Measurements from ENCODE around the gene CITED2. TPM values are rescaled to one million over a fixed set of nuclear protein-coding genes. Genes with fewer than 3 reads are reported as not detected.

The CITED2 gene
- total and polyA plus RNA-seq, 9 donors: 164 to 350 (median 253) TPM

DNA sequence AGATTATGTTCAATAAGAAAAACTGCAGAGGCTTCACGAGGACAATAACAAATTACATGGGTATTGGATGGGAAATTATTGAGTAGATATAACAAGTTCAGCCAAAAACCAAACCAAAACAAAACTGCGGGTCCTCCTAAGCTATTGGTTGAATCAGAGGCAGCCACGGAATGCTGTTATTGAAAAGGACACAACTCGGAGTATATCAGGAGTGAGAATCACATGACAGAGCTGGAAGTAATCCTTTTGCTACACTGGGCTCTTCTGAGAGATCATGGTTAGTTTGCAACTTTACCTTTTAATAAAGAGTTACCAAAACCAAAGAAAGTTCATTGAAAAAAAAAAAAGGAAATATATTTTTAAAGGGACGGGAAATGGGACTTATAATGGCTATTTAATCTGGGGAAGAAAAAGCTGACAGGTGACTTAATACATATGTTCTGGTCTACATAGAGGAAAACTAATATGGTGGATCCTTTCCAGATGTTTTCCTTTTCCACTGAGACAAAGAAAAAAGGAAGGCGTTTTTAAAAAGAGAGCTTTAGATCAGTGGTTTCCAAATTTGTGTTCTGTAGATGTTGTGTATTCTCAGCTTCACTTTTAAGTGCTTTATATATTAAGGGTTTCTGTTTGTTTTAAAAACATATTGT lies 6.9 kb upstream of the CITED2 start:
- Histone ChIP-seq H3K4me3 (no peak overlapping the region), H3K27me3 (peaks cover 2% of the 10 kb centered on the region), H3K27ac (peak overlapping the region in 1 of 2 donors; percentile 3), H3K4me1 (ENCODE audit: insufficient read depth) (peaks cover 6% of the 10 kb centered on the region), H3K36me3 (no peaks in the 10 kb centered on the region), H3K9me3 (no peaks in the 10 kb centered on the region)
- WGBS, 3 donors: 14 to 23% (median 18%) methylated on average over 6 of the region's 6 CpGs
- TF ChIP-seq, protein P1, sequence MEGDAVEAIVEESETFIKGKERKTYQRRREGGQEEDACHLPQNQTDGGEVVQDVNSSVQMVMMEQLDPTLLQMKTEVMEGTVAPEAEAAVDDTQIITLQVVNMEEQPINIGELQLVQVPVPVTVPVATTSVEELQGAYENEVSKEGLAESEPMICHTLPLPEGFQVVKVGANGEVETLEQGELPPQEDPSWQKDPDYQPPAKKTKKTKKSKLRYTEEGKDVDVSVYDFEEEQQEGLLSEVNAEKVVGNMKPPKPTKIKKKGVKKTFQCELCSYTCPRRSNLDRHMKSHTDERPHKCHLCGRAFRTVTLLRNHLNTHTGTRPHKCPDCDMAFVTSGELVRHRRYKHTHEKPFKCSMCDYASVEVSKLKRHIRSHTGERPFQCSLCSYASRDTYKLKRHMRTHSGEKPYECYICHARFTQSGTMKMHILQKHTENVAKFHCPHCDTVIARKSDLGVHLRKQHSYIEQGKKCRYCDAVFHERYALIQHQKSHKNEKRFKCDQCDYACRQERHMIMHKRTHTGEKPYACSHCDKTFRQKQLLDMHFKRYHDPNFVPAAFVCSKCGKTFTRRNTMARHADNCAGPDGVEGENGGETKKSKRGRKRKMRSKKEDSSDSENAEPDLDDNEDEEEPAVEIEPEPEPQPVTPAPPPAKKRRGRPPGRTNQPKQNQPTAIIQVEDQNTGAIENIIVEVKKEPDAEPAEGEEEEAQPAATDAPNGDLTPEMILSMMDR (IDR thresholded peaks at IDR 0.05): no peak
- TF ChIP-seq EP300 (IDR thresholded peaks at IDR 0.05) (no peak), POLR2A (IDR thresholded peaks at IDR 0.05) (no peak)
- intact Hi-C loops (cut with DNase I): no loop called here
- DNase-seq: no peak

DNA sequence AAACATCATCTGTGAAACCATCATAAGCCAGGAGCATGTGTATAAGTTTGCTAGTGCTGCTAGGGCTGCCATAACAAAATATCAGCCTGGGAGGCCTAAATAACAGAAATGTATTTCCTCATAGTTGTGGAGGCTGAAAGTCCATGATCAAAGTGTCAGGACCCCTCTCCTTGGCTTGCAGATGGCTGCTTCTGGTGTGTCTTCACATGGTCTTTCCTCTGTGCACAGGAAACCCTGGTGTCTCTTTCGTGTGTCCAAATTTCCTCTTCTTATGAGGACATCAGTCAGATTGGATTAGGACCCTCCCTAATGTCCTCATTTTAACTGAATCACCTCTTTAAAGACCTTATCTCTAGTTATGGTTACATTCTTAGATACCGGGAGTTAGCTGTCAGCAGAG lies 6.2 kb upstream of the CITED2 start:
- intact Hi-C loops (cut with DNase I): no loop called here
- no peak overlapping the region for H3K27ac ChIP-seq
- H3K4me3 ChIP-seq: no peak overlapping the region

DNA sequence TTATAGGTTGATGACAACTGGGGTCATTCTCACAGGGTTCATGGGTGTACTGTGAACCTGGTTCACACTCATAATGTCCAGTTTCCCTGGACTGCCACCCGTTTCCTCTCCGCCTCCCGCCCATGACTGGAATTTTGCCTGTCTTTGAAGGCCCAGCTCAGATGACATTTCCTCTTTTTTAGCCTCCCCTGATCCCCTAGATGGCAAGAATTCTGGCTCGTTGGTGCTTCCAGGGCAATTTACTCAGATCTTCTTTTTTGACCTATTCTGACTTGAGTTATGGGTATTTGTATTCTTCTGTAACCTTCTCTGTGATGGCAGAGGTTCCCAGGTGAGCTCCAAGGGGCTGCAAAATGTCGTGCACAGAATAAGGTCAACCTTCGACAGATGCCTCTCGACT lies 5.7 kb upstream of the CITED2 start:
- no peaks in the 10 kb centered on the region for H3K36me3 ChIP-seq
- TF ChIP-seq EP300 (IDR thresholded peaks at IDR 0.05): no peak
- TF ChIP-seq POLR2A (IDR thresholded peaks at IDR 0.05): no peak
- TF ChIP-seq, protein P1 (IDR thresholded peaks at IDR 0.05): no peak
- DNase-seq: no peak
- intact Hi-C loops (cut with DNase I): no loop called here
- H3K4me1 ChIP-seq (ENCODE audit: insufficient read depth): peaks cover 6% of the 10 kb centered on the region
- 88 to 94% (median 92%) methylated on average over 7 of the region's 7 CpGs for WGBS, 3 donors
- peaks cover 2% of the 10 kb centered on the region for H3K27me3 ChIP-seq
- no peak overlapping the region for H3K27ac ChIP-seq
- H3K9me3 ChIP-seq: no peaks in the 10 kb centered on the region
- H3K4me3 ChIP-seq: no peak overlapping the region

More for the DNA sequence above, 6.2 kb upstream of the CITED2 start:
- Histone ChIP-seq H3K9me3 (no peaks in the 10 kb centered on the region), H3K36me3 (no peaks in the 10 kb centered on the region), H3K27me3 (peaks cover 2% of the 10 kb centered on the region), H3K4me1 (ENCODE audit: insufficient read depth) (peaks cover 6% of the 10 kb centered on the region)
- no peak for DNase-seq
- WGBS, 3 donors: 69 to 79% (median 75%) methylated on average over 2 of the region's 2 CpGs
- TF ChIP-seq, protein P1 (IDR thresholded peaks at IDR 0.05): no peak
- TF ChIP-seq EP300 (IDR thresholded peaks at IDR 0.05) (no peak), POLR2A (IDR thresholded peaks at IDR 0.05) (no peak)

DNA sequence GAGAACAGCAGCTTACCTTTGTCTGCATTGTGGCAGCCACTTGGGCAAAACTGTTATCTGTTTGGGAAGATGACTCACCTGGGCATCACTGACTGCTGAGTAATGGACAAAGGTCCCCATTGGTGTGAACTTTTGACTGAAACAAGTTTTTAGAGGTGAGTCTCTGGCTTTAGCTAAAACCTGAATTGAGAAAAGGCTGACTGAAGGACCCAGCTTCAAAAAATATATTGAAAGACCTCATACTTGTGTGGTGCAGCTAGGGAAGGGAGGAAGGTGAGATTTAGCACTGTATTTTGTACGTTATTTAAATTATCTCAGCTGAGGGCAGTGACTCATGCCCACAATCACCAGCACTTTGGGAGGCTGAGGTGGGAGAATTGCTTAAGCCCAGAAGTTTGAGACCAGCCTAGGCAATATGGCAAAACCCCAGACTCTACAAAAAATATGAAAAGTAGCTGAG lies 4.5 kb upstream of the CITED2 start:
- intact Hi-C loops (cut with DNase I): loop anchor here (5.0 to 10.0 kb wide), 16 partner anchors 66 to 1086 kb away; no protein-coding TSS in a partner anchor
- H3K9me3 ChIP-seq: no peaks in the 10 kb centered on the region
- no peaks in the 10 kb centered on the region for H3K27me3 ChIP-seq
- no peak for DNase-seq
- H3K4me3 ChIP-seq: no peak overlapping the region
- WGBS, 3 donors: 72 to 89% (median 87%) methylated on average over 1 of the region's 1 CpG
- H3K36me3 ChIP-seq: no peaks in the 10 kb centered on the region
- no peak overlapping the region for H3K27ac ChIP-seq
- TF ChIP-seq EP300 (IDR thresholded peaks at IDR 0.05): no peak
- TF ChIP-seq POLR2A (IDR thresholded peaks at IDR 0.05): no peak
- TF ChIP-seq, protein P1 (IDR thresholded peaks at IDR 0.05): no peak
- H3K4me1 ChIP-seq (ENCODE audit: insufficient read depth): peaks cover 6% of the 10 kb centered on the region

All from ovary (tissue), 9 donors.